Lower leg skin (tissue), 4 donors: ENCODE results near the gene EPB42. TPM values are rescaled to one million over a fixed set of nuclear protein-coding genes. Genes with fewer than 3 reads are reported as not detected.
A peak's percentile ranks its signal among the peaks of the same experiment; 100 is the strongest.
"Not testable (repeated sequence)": the region's sequence is repeated elsewhere in the genome, so short reads cannot be mapped to it uniquely, and the experiment has no call there.

ENCODE experiments used
- DNase-seq, 2 donors: peaks; one replicate each; pipeline ENCODE4 v3.0.0-alpha.2; 2019; ENCODE audit warnings: low spot score in 2 of 2
- H3K4me3 ChIP-seq: fragments of 200-600 bp; sonication (generic); 2 replicates; pipeline ENCODE4 v1.5.1; 2017; ENCODE audit warnings: mild to moderate bottlenecking, low read depth; ENCODE audit not compliant: poor library complexity, severe bottlenecking
- CTCF ChIP-seq, 3 donors: fragments of 450-650 bp; IDR thresholded peaks; one replicate each; pipeline ENCODE4 v1.5.1; 2016; ENCODE audit warnings: antibody characterized with exemption in 3 of 3, mild to moderate bottlenecking in 3 of 3, moderate library complexity in 2 of 3
- POLR2A ChIP-seq, 2 donors: fragments of 450-650 bp; IDR thresholded peaks; one replicate each; pipeline ENCODE4 v1.6.1; 2016 to 2017; ENCODE audit warnings: antibody characterized with exemption in 2 of 2, mild to moderate bottlenecking in 1 of 2, moderate library complexity in 1 of 2
- WGBS, 2 donors: methylation state at CpG; one replicate each; pipeline ENCODE4 v1.1.5; 2018; 5-methylcytosine and 5-hydroxymethylcytosine counted together
- intact Hi-C: fragments of 100-400 bp; cut with DNase I; formaldehyde crosslinking; loops from one replicate; pipeline ENCODE4 v1.15.0; 2023; ENCODE audit warnings: low total_unique reads
- total RNA-seq, 4 donors: library from RNA; depleted of rRNA; stranded (reverse); fragments of >200 nt; gene quantifications; one replicate each; pipeline ENCODE4 v1.1.0, GENCODE V29; 2016

Gene EPB42
- total RNA-seq, 4 donors from 2014 or later: 0.20 TPM; not detected in 3

GRCh38 chr15:43230640-43231115 is 9.9 kb upstream of the EPB42 start:
- 27 to 34% methylated on average over 2 of the region's 2 CpGs for WGBS, 2 donors
- intact Hi-C loops: no loop called here
- DNase-seq: peak in 1 of 2 donors; percentile 28
- H3K4me3 ChIP-seq: no peak overlapping the region
- TF ChIP-seq POLR2A (IDR thresholded peaks at IDR 0.05) (no peak), CTCF (IDR thresholded peaks at IDR 0.05) (no peak)

GRCh38 chr15:43229977-43230376 is 9.2 kb upstream of the EPB42 start:
- intact Hi-C loops: no loop called here

GRCh38 chr15:43226436-43227305 is 5.9 kb upstream of the EPB42 start:
- 95% methylated on average over 41 to 51 of the region's 57 CpGs for WGBS, 2 donors
- intact Hi-C loops: loop anchor here (2.0 kb wide), 1 partner anchor 56 kb away; no protein-coding TSS in a partner anchor

More at GRCh38 chr15:43229977-43230376, 9.2 kb upstream of the EPB42 start:
- no peak overlapping the region for H3K4me3 ChIP-seq
- DNase-seq: no peak
- TF ChIP-seq CTCF (IDR thresholded peaks at IDR 0.05): no peak
- TF ChIP-seq POLR2A (IDR thresholded peaks at IDR 0.05): no peak
- WGBS, 2 donors: 69 to 73% methylated on average over 5 of the region's 5 CpGs

DNA sequence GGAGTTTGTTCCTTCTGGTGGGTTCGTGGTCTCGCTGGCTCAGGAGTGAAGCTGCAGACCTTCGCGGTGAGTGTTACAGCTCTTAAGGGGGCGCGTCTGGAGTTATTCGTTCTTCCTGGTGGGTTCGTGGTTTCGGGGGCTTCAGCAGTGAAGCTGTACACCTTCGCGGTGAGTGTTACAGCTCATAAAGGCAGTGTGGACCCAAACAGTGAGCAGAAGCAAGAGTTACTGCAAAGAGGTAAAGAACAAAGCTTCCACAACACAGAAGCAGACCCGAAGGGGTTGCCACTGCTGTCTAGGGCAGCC is 5.1 kb upstream of the EPB42 start:
- 90 to 91% methylated on average over 12 of the region's 12 CpGs for WGBS, 2 donors
- not testable (repeated sequence) for H3K4me3 ChIP-seq, DNase-seq
- intact Hi-C loops: loop anchor here (2.0 kb wide), 1 partner anchor 57 kb away; no protein-coding TSS in a partner anchor

More at GRCh38 chr15:43226436-43227305, 5.9 kb upstream of the EPB42 start:
- TF ChIP-seq POLR2A (IDR thresholded peaks at IDR 0.05) (no peak), CTCF (IDR thresholded peaks at IDR 0.05) (no peak)
- H3K4me3 ChIP-seq: no peak overlapping the region
- no peak for DNase-seq

GRCh38 chr15:43225201-43225949 is 4.6 kb upstream of the EPB42 start:
- intact Hi-C loops: no loop called here
- TF ChIP-seq POLR2A (IDR thresholded peaks at IDR 0.05) (no peak), CTCF (IDR thresholded peaks at IDR 0.05) (peak in 1 of 3 donors; percentile 56)
- H3K4me3 ChIP-seq: no peak overlapping the region
- WGBS, 2 donors: 44 to 45% methylated on average over 16 of the region's 16 CpGs
- DNase-seq: peak in 1 of 2 donors; percentile 49

DNA sequence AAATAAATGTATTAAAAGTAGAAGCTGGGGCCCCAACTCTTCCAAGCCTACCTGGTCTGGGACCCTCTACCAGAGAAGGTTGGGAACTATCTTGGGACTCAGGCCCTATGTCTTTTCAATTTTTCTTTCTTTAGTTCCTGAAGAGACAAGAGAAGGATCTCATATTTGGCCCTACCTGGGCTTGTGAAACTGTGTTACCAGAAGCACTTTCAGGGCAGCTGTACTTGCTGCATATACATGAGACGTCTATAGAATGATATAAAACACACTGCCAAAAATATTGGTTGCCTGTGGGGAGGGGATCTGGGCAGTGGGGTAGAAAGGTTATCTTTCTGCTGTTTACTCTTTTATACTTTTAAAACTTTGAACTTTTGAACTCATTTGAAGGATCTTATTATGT is 604 bp upstream of the EPB42 start:
- intact Hi-C loops: no loop called here
- no peak for DNase-seq
- TF ChIP-seq CTCF (IDR thresholded peaks at IDR 0.05) (no peak), POLR2A (IDR thresholded peaks at IDR 0.05) (no peak)
- H3K4me3 ChIP-seq: no peak overlapping the region
- WGBS, 2 donors: 80 to 83% methylated on average over 1 of the region's 1 CpG
